PC-3 (cell line): ENCODE results near the gene DTWD2. TPM values are rescaled to one million over a fixed set of nuclear protein-coding genes. Genes with fewer than 3 reads are reported as not detected.

Experiments used
- ATAC-seq: fragments of 200-7000 bp; cut with Tn5 transposase; 2 replicates; pipeline ENCODE4 v1.9.1; 2020; ENCODE audit warnings: mild to moderate bottlenecking, moderate library complexity
- BruUV-seq: library from RNA; stranded (reverse); fragments of 400-500 nt; replicated peaks from 2 replicates; lab custom pipeline; 2021; lab: Mats Ljungman, UMichigan
- CTCF ChIA-PET: fragments of 300-600 bp; sonication (Branson Sonifier 250); formaldehyde crosslinking; loops from one replicate; lab custom pipeline; 2022; ENCODE audit warnings: antibody characterized with exemption; lab: Charles Lee
- POLR2A ChIA-PET: fragments of 300-600 bp; sonication (Branson Sonifier 250); formaldehyde crosslinking; loops from one replicate; lab custom pipeline; 2022; ENCODE audit warnings: antibody characterized with exemption; ENCODE audit not compliant: unreplicated experiment; lab: Charles Lee
- DNase-seq: peaks from one replicate; pipeline ENCODE4 v3.0.0-alpha.2; 2015
- H2AFZ ChIP-seq: fragments of 300-600 bp; sonication (generic); 2 replicates; pipeline ENCODE4 v1.6.0; 2016; ENCODE audit warnings: antibody characterized with exemption, low read length
- H3F3A ChIP-seq: fragments of 300-600 bp; sonication (generic); one replicate; pipeline ENCODE4 v1.6.0; 2017; ENCODE audit warnings: antibody characterized with exemption, low read length, control low read depth, mild to moderate bottlenecking; ENCODE audit not compliant: unreplicated experiment
- H3K27ac ChIP-seq: fragments of 300-600 bp; sonication (generic); 2 replicates; pipeline ENCODE4 v1.5.1; 2016; ENCODE audit warnings: mild to moderate bottlenecking, low read length
- H3K27me3 ChIP-seq: fragments of 300-600 bp; sonication (generic); 2 replicates; pipeline ENCODE4 v1.6.1; 2016; ENCODE audit warnings: low read length, mixed read lengths
- H3K36me3 ChIP-seq: fragments of 300-600 bp; sonication (generic); 2 replicates; pipeline ENCODE4 v1.6.1; 2016; ENCODE audit warnings: low read depth, mixed run types, low read length, mixed read lengths
- H3K4me1 ChIP-seq: fragments of 300-600 bp; sonication (generic); 2 replicates; pipeline ENCODE4 v1.5.1; 2016; ENCODE audit warnings: low read length; ENCODE audit not compliant: insufficient read depth
- H3K4me2 ChIP-seq: fragments of 300-600 bp; sonication (generic); 2 replicates; pipeline ENCODE4 v1.6.0; 2016; ENCODE audit warnings: low read length
- H3K4me3 ChIP-seq: fragments of 300-600 bp; sonication (generic); 2 replicates; pipeline ENCODE4 v1.5.1; 2016; ENCODE audit warnings: mild to moderate bottlenecking, low read length, mixed read lengths
- H3K79me2 ChIP-seq: fragments of 300-600 bp; sonication (generic); 2 replicates; pipeline ENCODE4 v1.6.1; 2017; ENCODE audit warnings: low read length, mixed read lengths
- H3K9ac ChIP-seq: fragments of 300-600 bp; sonication (generic); 2 replicates; pipeline ENCODE4 v1.6.0; 2016; ENCODE audit warnings: mild to moderate bottlenecking, low read length
- H3K9me2 ChIP-seq: fragments of 300-600 bp; sonication (generic); replicated peaks from 2 replicates; pipeline ENCODE4 v1.6.1; 2016; ENCODE audit warnings: mixed run types, low read length, mixed read lengths
- H3K9me3 ChIP-seq: fragments of 300-600 bp; sonication (generic); 2 replicates; pipeline ENCODE4 v1.6.1; 2016; ENCODE audit warnings: low read length, mixed read lengths
- H4K20me1 ChIP-seq: fragments of 300-600 bp; sonication (generic); 2 replicates; pipeline ENCODE4 v1.6.1; 2016; ENCODE audit warnings: low read length, mixed read lengths
- EZH2 ChIP-seq: fragments of 300-600 bp; sonication (generic); IDR thresholded peaks from one replicate; pipeline ENCODE4 v1.6.1; 2017; ENCODE audit warnings: antibody characterized with exemption, mild to moderate bottlenecking, low read length; ENCODE audit not compliant: unreplicated experiment
- EZH2phosphoT487 ChIP-seq: fragments of 300-600 bp; sonication (generic); IDR thresholded peaks from 2 replicates; pipeline ENCODE4 v1.6.1; 2018; ENCODE audit warnings: mild to moderate bottlenecking, antibody characterized with exemption, low read length, borderline replicate concordance
- intact Hi-C: fragments of 100-400 bp; cut with micrococcal nuclease; formaldehyde crosslinking; loops from 2 replicates; pipeline ENCODE4 v1.9.0; 2023
- total RNA-seq: library from RNA; depleted of rRNA; stranded (reverse); fragments of >200 nt; gene quantifications from 2 replicates; pipeline ENCODE4 v1.2.3, GENCODE V29; 2014
- TF ChIP-seq, protein P1 (sequence below): fragments of 300-600 bp; sonication (generic); conservative IDR thresholded peaks from 2 replicates; pipeline ENCODE4 v1.5.1; 2017; ENCODE audit warnings: antibody characterized with exemption, low read depth, mild to moderate bottlenecking, low read length

DTWD2 gene
- total RNA-seq, 1 experiment from 2014 or later: 16.5 TPM

DNA sequence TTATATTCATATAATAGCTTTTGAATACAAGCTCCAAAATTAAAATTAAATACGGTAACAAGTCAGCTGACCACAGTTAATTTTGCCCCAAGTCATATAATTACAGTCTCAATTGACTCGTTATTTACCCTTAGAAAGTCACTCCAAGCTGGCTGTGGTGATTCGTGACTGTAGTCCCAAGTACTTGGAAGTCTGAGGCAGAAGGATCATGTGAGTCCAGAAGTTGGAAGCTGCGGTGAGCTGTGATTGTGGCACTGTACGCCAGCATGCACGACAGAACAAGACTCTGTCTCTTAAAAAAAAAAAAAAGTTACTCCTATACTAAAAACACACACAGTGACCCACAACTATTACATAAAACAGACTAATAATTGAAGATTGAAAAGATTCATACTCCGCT, 31.6 kb upstream of the DTWD2 start:
- H3K9me3 ChIP-seq: no peaks in the 10 kb centered on the region
- H3K36me3 ChIP-seq: no peaks in the 10 kb centered on the region
- DNase-seq (no peak), ATAC-seq (no peak)
- H3K9me2 ChIP-seq: no peaks in the 10 kb centered on the region
- H3K4me3 ChIP-seq: no peak overlapping the region
- H4K20me1 ChIP-seq: no peaks in the 10 kb centered on the region
- H3K27me3 ChIP-seq: no peaks in the 10 kb centered on the region
- intact Hi-C loops: loop anchor here (5.0 kb wide), 4 partner anchors 52 to 317 kb away; partner anchors contain the start of gene DMXL1
- ChIA-PET CTCF (interaction anchor here (0.5 kb wide), 1 partner anchor 153 kb away, joined by 3 read pairs; no protein-coding TSS in a partner anchor), POLR2A (interaction anchor here (0.6 kb wide), 1 partner anchor 1425 kb away, joined by 7 read pairs; no protein-coding TSS in a partner anchor)
- no peaks in the 10 kb centered on the region for H3F3A ChIP-seq
- no peak overlapping the region for H2AFZ ChIP-seq
- H3K4me1 ChIP-seq: peaks cover 16% of the 10 kb centered on the region
- BruUV-seq: no TSS peak
- H3K4me2 ChIP-seq: no peak overlapping the region
- no peak overlapping the region for H3K9ac ChIP-seq
- H3K79me2 ChIP-seq: no peaks in the 10 kb centered on the region
- no peak overlapping the region for H3K27ac ChIP-seq
- TF ChIP-seq EZH2: no peak
- no peak for TF ChIP-seq EZH2phosphoT487
- TF ChIP-seq, protein P1, sequence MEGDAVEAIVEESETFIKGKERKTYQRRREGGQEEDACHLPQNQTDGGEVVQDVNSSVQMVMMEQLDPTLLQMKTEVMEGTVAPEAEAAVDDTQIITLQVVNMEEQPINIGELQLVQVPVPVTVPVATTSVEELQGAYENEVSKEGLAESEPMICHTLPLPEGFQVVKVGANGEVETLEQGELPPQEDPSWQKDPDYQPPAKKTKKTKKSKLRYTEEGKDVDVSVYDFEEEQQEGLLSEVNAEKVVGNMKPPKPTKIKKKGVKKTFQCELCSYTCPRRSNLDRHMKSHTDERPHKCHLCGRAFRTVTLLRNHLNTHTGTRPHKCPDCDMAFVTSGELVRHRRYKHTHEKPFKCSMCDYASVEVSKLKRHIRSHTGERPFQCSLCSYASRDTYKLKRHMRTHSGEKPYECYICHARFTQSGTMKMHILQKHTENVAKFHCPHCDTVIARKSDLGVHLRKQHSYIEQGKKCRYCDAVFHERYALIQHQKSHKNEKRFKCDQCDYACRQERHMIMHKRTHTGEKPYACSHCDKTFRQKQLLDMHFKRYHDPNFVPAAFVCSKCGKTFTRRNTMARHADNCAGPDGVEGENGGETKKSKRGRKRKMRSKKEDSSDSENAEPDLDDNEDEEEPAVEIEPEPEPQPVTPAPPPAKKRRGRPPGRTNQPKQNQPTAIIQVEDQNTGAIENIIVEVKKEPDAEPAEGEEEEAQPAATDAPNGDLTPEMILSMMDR: no peak

DNA sequence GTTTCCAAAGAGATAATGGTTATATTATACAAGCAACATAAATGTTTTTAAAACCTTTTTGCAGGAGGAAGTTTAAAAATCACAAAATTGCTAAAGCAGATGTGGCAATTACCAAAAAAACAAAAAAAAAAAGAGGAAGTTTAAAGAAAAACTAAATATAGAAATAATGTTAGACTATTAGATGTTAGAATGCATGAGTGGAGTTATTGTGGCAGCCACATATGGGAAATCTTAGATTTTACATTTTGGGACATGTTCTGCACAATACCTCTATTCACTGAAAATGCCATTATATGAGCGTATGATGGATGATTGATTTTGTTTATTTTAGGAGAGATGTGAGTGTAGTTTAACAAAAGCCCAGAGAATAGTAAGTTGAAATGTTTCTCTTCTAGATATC, 31.2 kb upstream of the DTWD2 start:
- H3K9me2 ChIP-seq: no peaks in the 10 kb centered on the region
- no peaks in the 10 kb centered on the region for H3K79me2 ChIP-seq
- no peak overlapping the region for H3K4me2 ChIP-seq
- no peaks in the 10 kb centered on the region for H3K36me3 ChIP-seq
- TF ChIP-seq, protein P1: no peak
- TF ChIP-seq EZH2: no peak
- no peak for TF ChIP-seq EZH2phosphoT487
- no peaks in the 10 kb centered on the region for H3K27me3 ChIP-seq
- ChIA-PET POLR2A (interaction anchor here (0.6 kb wide), 1 partner anchor 1425 kb away, joined by 7 read pairs; no protein-coding TSS in a partner anchor), CTCF (no interaction called here)
- no peak overlapping the region for H3K9ac ChIP-seq
- no peak for ATAC-seq
- H3K4me3 ChIP-seq: no peak overlapping the region
- no peaks in the 10 kb centered on the region for H4K20me1 ChIP-seq
- no peak for DNase-seq
- no TSS peak for BruUV-seq
- H2AFZ ChIP-seq: no peak overlapping the region
- intact Hi-C loops: no loop called here
- no peaks in the 10 kb centered on the region for H3F3A ChIP-seq
- no peak overlapping the region for H3K27ac ChIP-seq
- peaks cover 16% of the 10 kb centered on the region for H3K4me1 ChIP-seq
- no peaks in the 10 kb centered on the region for H3K9me3 ChIP-seq

DNA sequence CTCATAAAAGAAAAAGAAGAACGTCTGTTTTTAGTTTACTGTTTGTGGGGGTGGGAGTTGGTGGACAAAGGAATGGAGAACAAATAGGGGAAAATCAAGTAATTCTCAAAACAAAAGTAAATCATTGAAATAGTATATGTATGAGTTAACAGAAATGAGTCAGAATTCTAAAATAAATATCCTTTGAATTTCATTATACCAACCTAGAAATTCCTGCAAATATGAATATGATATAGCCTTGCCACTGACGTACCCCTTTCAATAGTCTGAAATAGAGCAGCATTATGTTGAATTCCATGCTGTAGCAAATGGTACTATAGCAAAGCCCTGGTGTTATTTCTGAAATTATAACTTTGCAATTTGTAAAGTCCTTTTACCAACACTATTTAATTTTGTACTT, 29.6 kb upstream of the DTWD2 start:
- no peaks in the 10 kb centered on the region for H3F3A ChIP-seq
- POLR2A ChIA-PET: no interaction called here
- peak overlapping the region; percentile 88 for H3K27ac ChIP-seq
- no peaks in the 10 kb centered on the region for H3K27me3 ChIP-seq
- H3K4me1 ChIP-seq: peaks cover 16% of the 10 kb centered on the region
- peak overlapping the region; percentile 25; the same call in 1 of the 2 replicates for H2AFZ ChIP-seq
- BruUV-seq: no TSS peak
- intact Hi-C loops: loop anchor here (1.0 kb wide), 1 partner anchor 30 kb away; the partner anchor contains the start of gene DTWD2
- no peaks in the 10 kb centered on the region for H3K36me3 ChIP-seq
- DNase-seq (peak; percentile 47), ATAC-seq (peak; percentile 83)
- peak overlapping the region; percentile 53 for H3K9ac ChIP-seq
- H3K9me2 ChIP-seq: no peaks in the 10 kb centered on the region
- no peaks in the 10 kb centered on the region for H3K9me3 ChIP-seq
- no peak for TF ChIP-seq EZH2
- no peak for TF ChIP-seq EZH2phosphoT487
- TF ChIP-seq, protein P1: no peak
- H3K4me2 ChIP-seq: peak overlapping the region; percentile 66
- no peaks in the 10 kb centered on the region for H4K20me1 ChIP-seq
- CTCF ChIA-PET: no interaction called here
- no peaks in the 10 kb centered on the region for H3K79me2 ChIP-seq
- H3K4me3 ChIP-seq: peak overlapping the region; percentile 15; the same call in 1 of the 2 replicates
